GM12864 (cell line): ENCODE data around the gene LMBR1.
A peak's percentile ranks its signal among the peaks of the same experiment; 100 is the strongest.

ENCODE experiments used
- DNase-seq: peaks from one replicate; pipeline ENCODE4 v3.0.0-alpha.2; 2011; ENCODE audit warnings: low read depth
- H3K4me3 ChIP-seq: 2 replicates; pipeline ENCODE4 v1.5.1; 2011; ENCODE audit warnings: mild to moderate bottlenecking, low read depth, low read length, control low read depth
- CTCF ChIP-seq: IDR thresholded peaks from 2 replicates; pipeline ENCODE4 v1.5.1; 2011; ENCODE audit warnings: low read depth, mild to moderate bottlenecking, moderate library complexity, low read length, control low read depth, inconsistent platforms; ENCODE audit errors: missing control alignments

The LMBR1 gene

GRCh38 chr7:156778668-156779067 lies 114.3 kb downstream of the LMBR1 start:
- H3K4me3 ChIP-seq = no peak overlapping the region
- no peak for TF ChIP-seq CTCF
- DNase-seq = no peak

GRCh38 chr7:156778201-156778600 lies 114.8 kb downstream of the LMBR1 start:
- peak; percentile 22 for TF ChIP-seq CTCF
- DNase-seq = no peak
- no peak overlapping the region for H3K4me3 ChIP-seq

- TF ChIP-seq CTCF = no peak
- no peak overlapping the region for H3K4me3 ChIP-seq
- DNase-seq = no peak
Measured at GRCh38 chr7:156777364-156778069, 115.5 kb downstream of the LMBR1 start.

- TF ChIP-seq CTCF = no peak
- no peak for DNase-seq
- H3K4me3 ChIP-seq = no peak overlapping the region
Measured at GRCh38 chr7:156776527-156776926, 116.5 kb downstream of the LMBR1 start.

GRCh38 chr7:156773966-156774365 lies 119.0 kb downstream of the LMBR1 start:
- DNase-seq = peak; percentile 39
- no peak for TF ChIP-seq CTCF
- no peak overlapping the region for H3K4me3 ChIP-seq

GRCh38 chr7:156772725-156773124 lies 120.3 kb downstream of the LMBR1 start:
- DNase-seq = no peak
- TF ChIP-seq CTCF = no peak
- H3K4me3 ChIP-seq = no peak overlapping the region
